A549 (cell line): ENCODE data around the gene SHC1. TPM values are rescaled to one million over a fixed set of nuclear protein-coding genes. Genes with fewer than 3 reads are reported as not detected.

Source experiments
- ATAC-seq, 2 experiments: fragments of 200-7000 bp in 1 of 2; fragments of >200 bp in 1 of 2; cut with Nextera tagmentation in 1 of 2; cut with Tn5 transposase in 1 of 2; 3 replicates each; pipeline versions ENCODE4 v1.8.0 to v1.9.1; 2018 to 2020; ENCODE audit warnings: mild to moderate bottlenecking in 1 of 2, moderate library complexity in 1 of 2
- CTCF ChIA-PET: fragments of 300-600 bp; sonication (Branson Sonifier 250); formaldehyde crosslinking; extraction: SDS; loops from one replicate; lab custom pipeline; 2021; ENCODE audit warnings: antibody characterized with exemption, inconsistent platforms; lab: Yijun Ruan, JAX
- POLR2A ChIA-PET: fragments of 350-600 bp; formaldehyde crosslinking; extraction: SDS; loops from one replicate; lab custom pipeline; 2021; ENCODE audit warnings: antibody characterized with exemption, inconsistent platforms; lab: Yijun Ruan, JAX
- DNase-seq, 2 experiments: peaks; one replicate each; pipeline versions ENCODE4 v3.0.0 to v3.0.0-alpha.2; 2011 to 2016; ENCODE audit warnings: low read depth in 1 of 2, low spot score in 1 of 2
- FAIRE-seq: peaks from 2 replicates; lab custom pipeline; 2011; peaks lifted over from hg19 to GRCh38; lab: Jason Lieb, UNC
- H3K27ac ChIP-seq, 2 experiments: fragments of >200 bp; sonication (Bioruptor Twin); formaldehyde crosslinking; 3 replicates each; pipeline ENCODE4 v1.5.1; 2016 to 2017
- H3K4me1 ChIP-seq: fragments of >200 bp; sonication (Bioruptor Twin); formaldehyde crosslinking; 3 replicates; pipeline ENCODE4 v1.6.1; 2016
- H3K4me2 ChIP-seq: fragments of >200 bp; sonication (Bioruptor Twin); formaldehyde crosslinking; 3 replicates; pipeline ENCODE4 v1.6.1; 2016
- H3K4me3 ChIP-seq: fragments of >200 bp; sonication (Bioruptor Twin); formaldehyde crosslinking; 3 replicates; pipeline ENCODE4 v1.5.1; 2016
- H3K9me3 ChIP-seq: fragments of >200 bp; sonication (Bioruptor Twin); formaldehyde crosslinking; 3 replicates; pipeline ENCODE4 v1.6.1; 2016
- BCL3 ChIP-seq: fragments of >200 bp; sonication (Bioruptor Twin); formaldehyde crosslinking; IDR thresholded peaks from 3 replicates; pipeline ENCODE4 v1.6.1; 2016
- BHLHE40 ChIP-seq: IDR thresholded peaks from 2 replicates; pipeline ENCODE4 v1.6.1; 2012; ENCODE audit warnings: low read depth, low read length, inconsistent platforms
- CBX2 ChIP-seq: fragments of 200-600 bp; sonication (generic); IDR thresholded peaks from 2 replicates; pipeline ENCODE4 v1.6.1; 2016; ENCODE audit warnings: low read depth, mild to moderate bottlenecking, borderline replicate concordance
- CHD2 ChIP-seq: fragments of 150-350 bp; IDR thresholded peaks from 2 replicates; pipeline ENCODE4 v1.6.1; 2014; ENCODE audit warnings: low read length; ENCODE audit not compliant: partially characterized antibody
- CHD4 ChIP-seq: fragments of 200-600 bp; sonication (generic); IDR thresholded peaks from 2 replicates; pipeline ENCODE4 v1.6.1; 2016; ENCODE audit warnings: antibody characterized with exemption, mild to moderate bottlenecking, borderline replicate concordance
- CTCF ChIP-seq: fragments of >200 bp; sonication (Bioruptor Twin); formaldehyde crosslinking; IDR thresholded peaks from 3 replicates; pipeline ENCODE4 v1.5.1; 2016
- EHF ChIP-seq: fragments of 250-450 bp; sonication (Bioruptor Pico); IDR thresholded peaks from 2 replicates; pipeline ENCODE4 v1.5.0; 2020; ENCODE audit warnings: mild to moderate bottlenecking
- FOSB ChIP-seq: fragments of 250-450 bp; sonication (Bioruptor Pico); IDR thresholded peaks from 2 replicates; pipeline ENCODE4 v1.5.0; 2020; ENCODE audit warnings: mild to moderate bottlenecking, moderate library complexity
- GATA3 ChIP-seq: IDR thresholded peaks from 2 replicates; pipeline ENCODE4 v1.6.1; 2012; ENCODE audit warnings: borderline replicate concordance
- HES2 ChIP-seq: fragments of >200 bp; sonication (Bioruptor Twin); formaldehyde crosslinking; IDR thresholded peaks from 2 replicates; pipeline ENCODE4 v1.6.1; 2016
- HOXA7 ChIP-seq: fragments of 250-450 bp; sonication (Bioruptor Pico); IDR thresholded peaks from 2 replicates; pipeline ENCODE4 v1.5.0; 2020; ENCODE audit warnings: mild to moderate bottlenecking, moderate library complexity
- HOXB5 ChIP-seq: fragments of 250-450 bp; sonication (Bioruptor Pico); IDR thresholded peaks from 2 replicates; pipeline ENCODE4 v1.5.0; 2020; ENCODE audit warnings: mild to moderate bottlenecking, moderate library complexity
- JUNB ChIP-seq: fragments of >200 bp; sonication (Bioruptor Twin); formaldehyde crosslinking; IDR thresholded peaks from 2 replicates; pipeline ENCODE4 v1.6.1; 2016
- NFE2L2 ChIP-seq: fragments of 150-350 bp; conservative IDR thresholded peaks from 2 replicates; pipeline ENCODE4 v1.6.1; 2014; ENCODE audit warnings: low read length
- NPAS2 ChIP-seq: fragments of 250-450 bp; sonication (Bioruptor Pico); IDR thresholded peaks from 2 replicates; pipeline ENCODE4 v1.8.0; 2022; ENCODE audit warnings: mild to moderate bottlenecking, moderate library complexity, borderline replicate concordance
- PHF8 ChIP-seq: fragments of 200-600 bp; sonication (generic); IDR thresholded peaks from 2 replicates; pipeline ENCODE4 v1.6.1; 2016; ENCODE audit warnings: low read depth, mild to moderate bottlenecking, antibody characterized with exemption, moderate library complexity, borderline replicate concordance
- SMC3 ChIP-seq: fragments of >200 bp; sonication (Bioruptor Twin); formaldehyde crosslinking; IDR thresholded peaks from 3 replicates; pipeline ENCODE4 v1.6.1; 2018; ENCODE audit warnings: inconsistent platforms
- USF2 ChIP-seq: fragments of 450-650 bp; IDR thresholded peaks from 2 replicates; pipeline ENCODE4 v1.6.1; 2014; ENCODE audit warnings: antibody characterized with exemption
- ZC3H11A ChIP-seq: fragments of 450-650 bp; IDR thresholded peaks from 2 replicates; pipeline ENCODE4 v1.6.1; 2014; ENCODE audit warnings: antibody characterized with exemption, mild to moderate bottlenecking
- ZFP36 ChIP-seq: fragments of 450-650 bp; IDR thresholded peaks from 2 replicates; pipeline ENCODE4 v1.6.1; 2014; ENCODE audit warnings: borderline replicate concordance; ENCODE audit not compliant: partially characterized antibody
- ZNF302 ChIP-seq: fragments of 250-450 bp; sonication (Bioruptor Pico); IDR thresholded peaks from 2 replicates; pipeline ENCODE4 v1.9.0; 2021; ENCODE audit warnings: inconsistent platforms, mild to moderate bottlenecking, moderate library complexity
- WGBS: methylation state at CpG from one replicate; pipeline ENCODE4 v1.1.6; 2017; ENCODE audit errors: missing lambda C conversion rate; 5-methylcytosine and 5-hydroxymethylcytosine counted together
- polyA plus RNA-seq, 4 experiments: library from polyadenylated mRNA; depleted of rRNA in 3 of 4; stranded (reverse); fragments of >200 nt; fragmentation: RNase III in 1 of 4; extraction: RNeasy Plus Mini Kit Qiagen cat#74134 plus additional on column Dnase treatment in 1 of 4; gene quantifications; 2 replicates in 3 of 4; 3 replicates in 1 of 4; pipeline ENCODE4 v1.2.3, GENCODE V29; 2011 to 2017

SHC1 gene
- polyA plus RNA-seq, 2 of the 4 experiments (the other 2 are of a cell fraction) = 118 to 174 TPM

- no peak for TF ChIP-seq HES2
- no peak for TF ChIP-seq CBX2
- TF ChIP-seq GATA3 = peak; percentile 51; the same call in 1 of the 2 replicates
- TF ChIP-seq CHD4 = no peak
- no peak for TF ChIP-seq NFE2L2
- no peak for TF ChIP-seq BHLHE40
- no peak for TF ChIP-seq USF2
- TF ChIP-seq PHF8 = 0 out of 2 replicates have a peak, but pooled peaks have one; percentile 29
- TF ChIP-seq SMC3 = no peak
- no peak for TF ChIP-seq ZNF302 (CRISPR knock-in tag)
- TF ChIP-seq EHF (CRISPR knock-in tag) = no peak
- TF ChIP-seq JUNB = no peak
- no peak for TF ChIP-seq CHD2
Measured at GRCh38 chr1:154972517-154973343, 2.2 kb upstream of the SHC1 start (continued).

GRCh38 chr1:154972213-154972516 lies 1.6 kb upstream of the SHC1 start:
- POLR2A ChIA-PET = interaction anchor here (0.7 to 6.3 kb wide), 9 partner anchors 11 to 239 kb away, joined by 3 to 91 read pairs (median 26); partner anchors contain the start of genes FLAD1, LENEP, PBXIP1 and PMVK
- no peak for TF ChIP-seq ZFP36
- no peak for TF ChIP-seq NPAS2 (CRISPR knock-in tag)
- peak; percentile 75; the same call in 1 of the 2 replicates for TF ChIP-seq HOXA7
- FAIRE-seq = no peak
- CTCF ChIA-PET = interaction anchor here (2.2 kb wide), 1 partner anchor 113 kb away, joined by 7 read pairs; no protein-coding TSS in a partner anchor
- Histone ChIP-seq H3K27ac (peak overlapping the region; percentile 98 to 100), H3K4me2 (peak overlapping the region; percentile 99), H3K4me3 (peak overlapping the region; percentile 65), H3K4me1 (peaks cover 47% of the 10 kb centered on the region), H3K9me3 (no peaks in the 10 kb centered on the region)
- ATAC-seq = no peak
- no peak for DNase-seq
- WGBS = 4% methylated on average over 3 of the region's 3 CpGs

- ChIA-PET POLR2A (interaction anchor here (0.9 to 6.3 kb wide), 13 partner anchors 8 to 46 kb away, joined by 3 to 91 read pairs (median 11); partner anchors contain the start of genes FLAD1, LENEP, PBXIP1 and PYGO2), CTCF (interaction anchor here (1.3 to 2.2 kb wide), 2 partner anchors 95 to 114 kb away, joined by 3 to 7 read pairs; no protein-coding TSS in a partner anchor)
- H3K27ac ChIP-seq = peak overlapping the region; percentile 98 to 100
- 0 out of 2 replicates have a peak, but pooled peaks have one; percentile 41 for TF ChIP-seq ZNF302 (CRISPR knock-in tag)
- no peak for TF ChIP-seq FOSB (CRISPR knock-in tag)
- no peak for TF ChIP-seq CBX2
- TF ChIP-seq HOXB5 (CRISPR knock-in tag) = 0 out of 2 replicates have a peak, but pooled peaks have one; percentile 35
- 0 out of 3 replicates have a peak, but pooled peaks have one; percentile 4 for TF ChIP-seq BCL3
- no peak for TF ChIP-seq ZC3H11A
- no peak for TF ChIP-seq CTCF
- TF ChIP-seq CHD4 = no peak
- H3K4me1 ChIP-seq = peaks cover 43% of the 10 kb centered on the region
- no peak for FAIRE-seq
- peak in 1 of 2 experiments; percentile 75 for DNase-seq
- 22% methylated on average over 10 of the region's 10 CpGs for WGBS
- no peaks in the 10 kb centered on the region for H3K9me3 ChIP-seq
- peak overlapping the region; percentile 65 for H3K4me3 ChIP-seq
- peak overlapping the region; percentile 99 for H3K4me2 ChIP-seq
- peak; percentile 0 to 4; a peak in 3 of 6 replicates for ATAC-seq
Measured at GRCh38 chr1:154971341-154971998, 923 bp upstream of the SHC1 start.
